Sigmoid colon (tissue), 4 donors: Measurements from ENCODE around the gene PRPS2.

ENCODE experiments used
- EP300 ChIP-seq, 4 donors: sonication (generic); formaldehyde crosslinking; IDR thresholded peaks; one replicate each; pipeline ENCODE4 v1.6.1; 2017; ENCODE audit warnings: antibody characterized with exemption in 4 of 4
- POLR2A ChIP-seq, 2 donors: fragments of 450-650 bp; IDR thresholded peaks; one replicate each; pipeline ENCODE4 v1.6.1; 2016; ENCODE audit warnings: antibody characterized with exemption in 2 of 2, mild to moderate bottlenecking in 2 of 2, moderate library complexity in 2 of 2
- POLR2AphosphoS5 ChIP-seq, 4 donors: sonication (generic); formaldehyde crosslinking; IDR thresholded peaks; one replicate each; pipeline ENCODE4 v1.6.1; 2017; ENCODE audit warnings: antibody characterized with exemption in 4 of 4
- TF ChIP-seq, protein P1 (sequence below), 4 experiments: fragments of 450-650 bp in 3 of 4; fragments of 200-600 bp in 1 of 4; IDR thresholded peaks; one replicate each; pipeline ENCODE4 v1.5.1; 2016 to 2019; ENCODE audit warnings: antibody characterized with exemption in 4 of 4, mild to moderate bottlenecking in 3 of 4, moderate library complexity in 2 of 4

- TF ChIP-seq, protein P1, sequence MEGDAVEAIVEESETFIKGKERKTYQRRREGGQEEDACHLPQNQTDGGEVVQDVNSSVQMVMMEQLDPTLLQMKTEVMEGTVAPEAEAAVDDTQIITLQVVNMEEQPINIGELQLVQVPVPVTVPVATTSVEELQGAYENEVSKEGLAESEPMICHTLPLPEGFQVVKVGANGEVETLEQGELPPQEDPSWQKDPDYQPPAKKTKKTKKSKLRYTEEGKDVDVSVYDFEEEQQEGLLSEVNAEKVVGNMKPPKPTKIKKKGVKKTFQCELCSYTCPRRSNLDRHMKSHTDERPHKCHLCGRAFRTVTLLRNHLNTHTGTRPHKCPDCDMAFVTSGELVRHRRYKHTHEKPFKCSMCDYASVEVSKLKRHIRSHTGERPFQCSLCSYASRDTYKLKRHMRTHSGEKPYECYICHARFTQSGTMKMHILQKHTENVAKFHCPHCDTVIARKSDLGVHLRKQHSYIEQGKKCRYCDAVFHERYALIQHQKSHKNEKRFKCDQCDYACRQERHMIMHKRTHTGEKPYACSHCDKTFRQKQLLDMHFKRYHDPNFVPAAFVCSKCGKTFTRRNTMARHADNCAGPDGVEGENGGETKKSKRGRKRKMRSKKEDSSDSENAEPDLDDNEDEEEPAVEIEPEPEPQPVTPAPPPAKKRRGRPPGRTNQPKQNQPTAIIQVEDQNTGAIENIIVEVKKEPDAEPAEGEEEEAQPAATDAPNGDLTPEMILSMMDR (IDR thresholded peaks at IDR 0.05) = no peak
- peak in 3 of 4 donors; percentile 38 to 56 (median 51) for TF ChIP-seq POLR2AphosphoS5 (IDR thresholded peaks at IDR 0.05)
- no peak for TF ChIP-seq EP300 (IDR thresholded peaks at IDR 0.05)
- no peak for TF ChIP-seq POLR2A (IDR thresholded peaks at IDR 0.05)
These were observed 29.5 kb downstream of the PRPS2 start for GRCh38 chrX:12820737-12821136.
